HepG2 (cell line): Measurements from ENCODE around the gene COL2A1. TPM values are rescaled to one million over a fixed set of nuclear protein-coding genes. Genes with fewer than 3 reads are reported as not detected.
A peak's percentile ranks its signal among the peaks of the same experiment; 100 is the strongest.

ENCODE experiments used
- ATAC-seq: fragments of 200-7000 bp; cut with Tn5 transposase; 3 replicates; pipeline ENCODE4 v1.9.1; 2020; ENCODE audit warnings: mild to moderate bottlenecking, moderate library complexity
- BruUV-seq: library from RNA; stranded (reverse); fragments of 400-500 nt; replicated peaks from 2 replicates; lab custom pipeline; 2021; lab: Mats Ljungman, UMichigan
- CTCF ChIA-PET: fragments of 300-600 bp; formaldehyde crosslinking; extraction: SDS; loops from one replicate; lab custom pipeline; 2021; ENCODE audit warnings: low total read pairs, inconsistent platforms, low intra/inter-chr PET ratio; lab: Yijun Ruan, JAX
- POLR2A ChIA-PET: fragments of 350-600 bp; sonication (Branson Sonifier 250); formaldehyde crosslinking; loops from one replicate; lab custom pipeline; 2020; ENCODE audit warnings: antibody characterized with exemption, inconsistent platforms; lab: Yijun Ruan, JAX
- DNase-seq: peaks from one replicate; pipeline ENCODE4 v3.0.0-alpha.2; 2015; ENCODE audit warnings: low spot score
- FAIRE-seq: peaks from 3 replicates; lab custom pipeline; 2011; peaks lifted over from hg19 to GRCh38; lab: Jason Lieb, UNC
- H2AFZ ChIP-seq: one replicate; pipeline ENCODE4 v1.6.1; 2011; ENCODE audit warnings: low read length, inconsistent platforms
- H3K27ac ChIP-seq: fragments of 300-600 bp; 3 replicates; pipeline ENCODE4 v1.8.0; 2011; ENCODE audit warnings: mixed run types, mild to moderate bottlenecking, mixed read lengths, low read length, inconsistent platforms; ENCODE audit not compliant: insufficient read depth; ENCODE audit errors: extremely low read length
- H3K27me3 ChIP-seq, 2 experiments: fragments of 200-600 bp in 1 of 2; 2 replicates in 1 of 2; 3 replicates in 1 of 2; pipeline versions ENCODE4 v1.6.0 to v1.8.0; 2011; ENCODE audit warnings: low read length in 2 of 2, mild to moderate bottlenecking in 2 of 2, moderate library complexity in 2 of 2, inconsistent platforms in 1 of 2; ENCODE audit not compliant: insufficient read depth in 2 of 2, control insufficient read depth in 1 of 2
- H3K36me3 ChIP-seq, 2 experiments: fragments of 200-600 bp in 1 of 2; replicated peaks in 1 of 2; 2 replicates in 1 of 2; 3 replicates in 1 of 2; pipeline versions ENCODE4 v1.5.1 to v1.8.0; 2011; ENCODE audit warnings: low read length in 2 of 2, inconsistent platforms in 1 of 2; ENCODE audit not compliant: insufficient read depth in 2 of 2, control insufficient read depth in 1 of 2
- H3K4me1 ChIP-seq: 2 replicates; pipeline ENCODE4 v1.5.1; 2012; ENCODE audit warnings: low read length, inconsistent platforms; ENCODE audit not compliant: insufficient read depth
- H3K4me2 ChIP-seq: 2 replicates; pipeline ENCODE4 v1.6.0; 2011; ENCODE audit warnings: low read depth, low read length, inconsistent platforms
- H3K4me3 ChIP-seq, 3 experiments: fragments of 200-600 bp in 1 of 3; sonication (generic), shearing (Covaris generic) in 1 of 3; replicated peaks in 1 of 3; 2 replicates each; pipeline ENCODE4 v1.5.1; 2011 to 2016; ENCODE audit warnings: low read length in 3 of 3, inconsistent platforms in 2 of 3, low read depth in 2 of 3, mild to moderate bottlenecking in 2 of 3, control low read depth in 1 of 3, mixed read lengths in 1 of 3; ENCODE audit not compliant: insufficient read depth in 1 of 3
- H3K79me2 ChIP-seq: one replicate; pipeline ENCODE4 v1.6.1; 2011; ENCODE audit warnings: low read length, inconsistent platforms; ENCODE audit not compliant: insufficient read depth
- H3K9ac ChIP-seq: 2 replicates; pipeline ENCODE4 v1.6.0; 2011; ENCODE audit warnings: mild to moderate bottlenecking, low read depth, low read length, inconsistent platforms; ENCODE audit not compliant: insufficient read depth
- H3K9me3 ChIP-seq: 2 replicates; pipeline ENCODE4 v1.5.1; 2012; ENCODE audit warnings: mild to moderate bottlenecking, low read length
- H4K20me1 ChIP-seq: 2 replicates; pipeline ENCODE4 v1.6.0; 2011; ENCODE audit warnings: inconsistent platforms, mild to moderate bottlenecking, low read length, moderate library complexity; ENCODE audit not compliant: insufficient read depth
- AGO2 ChIP-seq: fragments of 200-400 bp; formaldehyde crosslinking; optimal IDR thresholded peaks from 2 replicates; pipeline ENCODE3; 2017; ENCODE audit warnings: mild to moderate bottlenecking, low read depth, low read length, moderate library complexity
- ARNT2 ChIP-seq: sonication (generic); formaldehyde crosslinking; IDR thresholded peaks from 2 replicates; pipeline ENCODE4 v1.8.0; 2022; ENCODE audit warnings: mild to moderate bottlenecking, low read depth, missing genetic modification reagents, moderate library complexity
- KLF13 ChIP-seq: sonication (generic); formaldehyde crosslinking; IDR thresholded peaks from 2 replicates; pipeline ENCODE4 v1.4.0; 2020; ENCODE audit warnings: mild to moderate bottlenecking, missing genetic modification reagents
- ZNF10 ChIP-seq: sonication (generic); formaldehyde crosslinking; IDR thresholded peaks from 2 replicates; pipeline ENCODE4 v1.4.0; 2020; ENCODE audit warnings: mild to moderate bottlenecking, low read depth, missing genetic modification reagents, borderline replicate concordance
- ZNF451 ChIP-seq: sonication (generic); formaldehyde crosslinking; IDR thresholded peaks from 2 replicates; pipeline ENCODE4 v1.5.0; 2020; ENCODE audit warnings: mild to moderate bottlenecking, missing genetic modification reagents
- ZNF484 ChIP-seq: sonication (generic); formaldehyde crosslinking; IDR thresholded peaks from 2 replicates; pipeline ENCODE4 v1.5.1; 2020; ENCODE audit warnings: mild to moderate bottlenecking, low read depth, missing genetic modification reagents, borderline replicate concordance
- WGBS: methylation state at CpG from one replicate; pipeline ENCODE4 v1.1.6; 2017; ENCODE audit warnings: low lambda C conversion rate; 5-methylcytosine and 5-hydroxymethylcytosine counted together
- in situ Hi-C: cut with HindIII; loops from 2 replicates; pipeline ENCODE4 v1.10.0; 2017; ENCODE audit warnings: low pct_unique_long_range_greater_than_20kb; ENCODE audit not compliant: extremely low pct_ligation_motif_present
- intact Hi-C: fragments of 100-400 bp; cut with micrococcal nuclease; formaldehyde crosslinking; loops from one replicate; pipeline ENCODE4 v1.10.0; 2022; ENCODE audit not compliant: unreplicated experiment
- polyA plus RNA-seq, 8 experiments: library from polyadenylated mRNA; depleted of rRNA in 3 of 8; stranded (reverse) in 7 of 8; unstranded in 1 of 8; fragments of >200 nt; fragmentation: Illumina TruSeq in 4 of 8; extraction: Trizol in 4 of 8; gene quantifications; 2 replicates each; pipeline versions ENCODE4 v1.2.1 to v1.2.3, GENCODE V29; 2011 to 2016; ENCODE audit warnings: low read depth in 4 of 8, missing spikeins in 1 of 8, mixed read lengths in 1 of 8; ENCODE audit not compliant: insufficient read depth in 1 of 8
- total RNA-seq, 5 experiments: library from RNA; depleted of rRNA; stranded (reverse); fragments of >200 nt; fragmentation: Illumina TruSeq; extraction: Trizol; gene quantifications; 2 replicates each; pipeline ENCODE4 v1.2.3, GENCODE V29; 2016; ENCODE audit warnings: low read depth in 1 of 5
- TF ChIP-seq, protein P1 (sequence below): sonication (generic); formaldehyde crosslinking; IDR thresholded peaks from 2 replicates; pipeline ENCODE4 v1.4.0; 2020; ENCODE audit warnings: missing genetic modification reagents, borderline replicate concordance

Gene COL2A1
- total and polyA plus RNA-seq, 2 of the 13 experiments (the other 11 are each of a cell fraction or from before 2014, with no cell fraction given) = 7.4 to 38.3 TPM

GRCh38 chr12:47985596-47986290 lies 18.5 kb downstream of the COL2A1 start:
- intact Hi-C loops = no loop called here

More at GRCh38 chr12:47985596-47986290, 18.5 kb downstream of the COL2A1 start:
- DNase-seq = no peak
- no peaks in the 10 kb centered on the region for H3K9me3 ChIP-seq
- no peak overlapping the region for H3K4me3 ChIP-seq
- H3K36me3 ChIP-seq = no peaks in the 10 kb centered on the region
- no peak for FAIRE-seq
- no TSS peak for BruUV-seq
- H3K4me1 ChIP-seq = peaks cover 13% of the 10 kb centered on the region
- in situ Hi-C loops = no loop called here
- ATAC-seq = no peak
- ChIA-PET POLR2A (no interaction called here), CTCF (no interaction called here)
- no peak overlapping the region for H3K9ac ChIP-seq
- no peaks in the 10 kb centered on the region for H3K79me2 ChIP-seq
- no peaks in the 10 kb centered on the region for H4K20me1 ChIP-seq
- TF ChIP-seq ARNT2 (CRISPR knock-in tag) = no peak
- TF ChIP-seq ZNF484 (CRISPR knock-in tag) = no peak
- TF ChIP-seq AGO2 = peak; percentile 22
- TF ChIP-seq KLF13 (CRISPR knock-in tag) = no peak
- no peak for TF ChIP-seq ZNF10 (CRISPR knock-in tag)
- no peak for TF ChIP-seq ZNF451 (CRISPR knock-in tag)
- TF ChIP-seq, protein P1, sequence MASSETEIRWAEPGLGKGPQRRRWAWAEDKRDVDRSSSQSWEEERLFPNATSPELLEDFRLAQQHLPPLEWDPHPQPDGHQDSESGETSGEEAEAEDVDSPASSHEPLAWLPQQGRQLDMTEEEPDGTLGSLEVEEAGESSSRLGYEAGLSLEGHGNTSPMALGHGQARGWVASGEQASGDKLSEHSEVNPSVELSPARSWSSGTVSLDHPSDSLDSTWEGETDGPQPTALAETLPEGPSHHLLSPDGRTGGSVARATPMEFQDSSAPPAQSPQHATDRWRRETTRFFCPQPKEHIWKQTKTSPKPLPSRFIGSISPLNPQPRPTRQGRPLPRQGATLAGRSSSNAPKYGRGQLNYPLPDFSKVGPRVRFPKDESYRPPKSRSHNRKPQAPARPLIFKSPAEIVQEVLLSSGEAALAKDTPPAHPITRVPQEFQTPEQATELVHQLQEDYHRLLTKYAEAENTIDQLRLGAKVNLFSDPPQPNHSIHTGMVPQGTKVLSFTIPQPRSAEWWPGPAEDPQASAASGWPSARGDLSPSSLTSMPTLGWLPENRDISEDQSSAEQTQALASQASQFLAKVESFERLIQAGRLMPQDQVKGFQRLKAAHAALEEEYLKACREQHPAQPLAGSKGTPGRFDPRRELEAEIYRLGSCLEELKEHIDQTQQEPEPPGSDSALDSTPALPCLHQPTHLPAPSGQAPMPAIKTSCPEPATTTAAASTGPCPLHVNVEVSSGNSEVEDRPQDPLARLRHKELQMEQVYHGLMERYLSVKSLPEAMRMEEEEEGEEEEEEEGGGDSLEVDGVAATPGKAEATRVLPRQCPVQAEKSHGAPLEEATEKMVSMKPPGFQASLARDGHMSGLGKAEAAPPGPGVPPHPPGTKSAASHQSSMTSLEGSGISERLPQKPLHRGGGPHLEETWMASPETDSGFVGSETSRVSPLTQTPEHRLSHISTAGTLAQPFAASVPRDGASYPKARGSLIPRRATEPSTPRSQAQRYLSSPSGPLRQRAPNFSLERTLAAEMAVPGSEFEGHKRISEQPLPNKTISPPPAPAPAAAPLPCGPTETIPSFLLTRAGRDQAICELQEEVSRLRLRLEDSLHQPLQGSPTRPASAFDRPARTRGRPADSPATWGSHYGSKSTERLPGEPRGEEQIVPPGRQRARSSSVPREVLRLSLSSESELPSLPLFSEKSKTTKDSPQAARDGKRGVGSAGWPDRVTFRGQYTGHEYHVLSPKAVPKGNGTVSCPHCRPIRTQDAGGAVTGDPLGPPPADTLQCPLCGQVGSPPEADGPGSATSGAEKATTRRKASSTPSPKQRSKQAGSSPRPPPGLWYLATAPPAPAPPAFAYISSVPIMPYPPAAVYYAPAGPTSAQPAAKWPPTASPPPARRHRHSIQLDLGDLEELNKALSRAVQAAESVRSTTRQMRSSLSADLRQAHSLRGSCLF (CRISPR knock-in tag) = no peak
- no peak overlapping the region for H3K27ac ChIP-seq
- WGBS = 57% methylated on average over 8 of the region's 16 CpGs
- H3K4me2 ChIP-seq = no peak overlapping the region
- H2AFZ ChIP-seq = no peak overlapping the region
- H3K27me3 ChIP-seq = peaks cover 0 to 4% of the 10 kb centered on the region in 2 experiments; a peak in 1 of 5 replicates
